ENCODE results near the gene MYH14. TPM values are rescaled to one million over a fixed set of nuclear protein-coding genes. Genes with fewer than 3 reads are reported as not detected.

The MYH14 gene
- total and polyA plus RNA-seq, 10 of the 15 experiments (the other 5 are each of a cell fraction or from before 2014, with no cell fraction given) = 0.06 to 0.69 (median 0.15) TPM; not detected in 4

DNA sequence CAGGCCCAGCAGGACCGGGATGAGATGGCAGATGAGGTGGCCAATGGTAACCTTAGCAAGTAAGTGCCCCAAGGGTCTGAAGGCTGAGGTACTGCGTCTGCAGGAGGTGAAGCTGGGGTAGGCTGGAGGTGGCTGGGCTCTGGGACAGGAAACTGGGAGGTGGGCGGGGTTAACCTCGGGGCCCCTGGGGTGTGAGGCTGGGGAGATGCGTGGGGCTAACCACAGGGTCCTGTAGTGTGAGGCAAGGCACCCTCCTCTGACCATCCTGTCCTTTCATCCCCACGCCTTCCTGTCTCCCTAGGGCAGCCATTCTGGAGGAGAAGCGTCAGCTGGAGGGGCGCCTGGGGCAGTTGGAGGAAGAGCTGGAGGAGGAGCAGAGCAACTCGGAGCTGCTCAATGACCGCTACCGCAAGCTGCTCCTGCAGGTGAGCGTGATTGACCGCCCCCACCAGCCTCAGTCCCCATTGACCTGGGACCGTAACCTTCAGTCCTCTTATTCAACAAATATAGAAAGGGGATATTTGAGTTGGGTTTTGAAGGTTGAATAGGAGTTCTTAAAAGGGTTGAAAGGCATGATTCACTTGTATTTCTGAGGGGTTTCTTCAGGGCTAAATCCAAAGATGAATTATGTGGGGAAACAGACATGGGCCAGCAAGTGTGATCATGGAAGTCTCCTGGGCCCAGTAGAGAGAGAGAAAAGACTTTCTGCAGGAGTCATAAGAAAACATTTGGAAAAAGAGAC, 90.0 kb downstream of the MYH14 start:
- H3K4me3 ChIP-seq = no peak overlapping the region
- RAD21 ChIA-PET (ENCODE audit: unreplicated experiment) = no interaction called here
- H3K9ac ChIP-seq (ENCODE audit: control insufficient read depth, insufficient read depth, low read length) = no peak overlapping the region
- no peaks in the 10 kb centered on the region; the same call in 2 of the 3 replicates for H3K9me3 ChIP-seq (replicated peaks; ENCODE audit: control insufficient read depth, insufficient read depth, low read length)
- intact Hi-C loops (cut with micrococcal nuclease; ENCODE audit: unreplicated experiment) (no loop called here), in situ Hi-C loops (cut with MboI) (no loop called here)
- no peak overlapping the region for H3K27ac ChIP-seq (ENCODE audit: control insufficient read depth, insufficient read depth)
- no peaks in the 10 kb centered on the region for H3K79me2 ChIP-seq (ENCODE audit: control insufficient read depth, insufficient read depth, low read length)
- no peaks in the 10 kb centered on the region for H4K20me1 ChIP-seq (ENCODE audit: control insufficient read depth, insufficient read depth)
- DNase-seq (ENCODE audit: low read depth, low spot score) (no peak), ATAC-seq (no peak), FAIRE-seq (no peak)
- SMC1A ChIA-PET (ENCODE audit: uncharacterized antibody, unreplicated experiment) = no interaction called here
- BruUV-seq (replicated peaks) = no TSS peak
- no peaks in the 10 kb centered on the region for H3K4me1 ChIP-seq (ENCODE audit: control insufficient read depth, insufficient read depth, low read length)
- WGBS (ENCODE audit: insufficient coverage, insufficient replicate concordance, low lambda C conversion rate, missing lambda C conversion rate) = 40% methylated on average over 14 of the region's 14 CpGs
- no peak overlapping the region for H3K4me2 ChIP-seq (ENCODE audit: control insufficient read depth, insufficient read depth)
- no peak overlapping the region for H2AFZ ChIP-seq (ENCODE audit: control insufficient read depth, low read depth, low read length)
- POLR2A ChIA-PET = no interaction called here
- CTCF ChIA-PET = interaction anchor here (0.6 kb wide), 1 partner anchor 74 kb away, joined by 4 read pairs; no protein-coding TSS in a partner anchor
- no peaks in the 10 kb centered on the region for H3K36me3 ChIP-seq (ENCODE audit: control insufficient read depth in 2 of 2, insufficient read depth in 2 of 2, low read length in 1 of 2)
- H3K27me3 ChIP-seq (replicated peaks in 1 of 2; ENCODE audit: control insufficient read depth in 2 of 2, insufficient read depth in 2 of 2, low read length in 1 of 2) = no peaks in the 10 kb centered on the region
- no peak for TF ChIP-seq EGR1 (IDR thresholded peaks at IDR 0.05; ENCODE audit: borderline replicate concordance in 1 of 2, low read depth in 2 of 2, low read length in 2 of 2)
- TF ChIP-seq, protein P1, sequence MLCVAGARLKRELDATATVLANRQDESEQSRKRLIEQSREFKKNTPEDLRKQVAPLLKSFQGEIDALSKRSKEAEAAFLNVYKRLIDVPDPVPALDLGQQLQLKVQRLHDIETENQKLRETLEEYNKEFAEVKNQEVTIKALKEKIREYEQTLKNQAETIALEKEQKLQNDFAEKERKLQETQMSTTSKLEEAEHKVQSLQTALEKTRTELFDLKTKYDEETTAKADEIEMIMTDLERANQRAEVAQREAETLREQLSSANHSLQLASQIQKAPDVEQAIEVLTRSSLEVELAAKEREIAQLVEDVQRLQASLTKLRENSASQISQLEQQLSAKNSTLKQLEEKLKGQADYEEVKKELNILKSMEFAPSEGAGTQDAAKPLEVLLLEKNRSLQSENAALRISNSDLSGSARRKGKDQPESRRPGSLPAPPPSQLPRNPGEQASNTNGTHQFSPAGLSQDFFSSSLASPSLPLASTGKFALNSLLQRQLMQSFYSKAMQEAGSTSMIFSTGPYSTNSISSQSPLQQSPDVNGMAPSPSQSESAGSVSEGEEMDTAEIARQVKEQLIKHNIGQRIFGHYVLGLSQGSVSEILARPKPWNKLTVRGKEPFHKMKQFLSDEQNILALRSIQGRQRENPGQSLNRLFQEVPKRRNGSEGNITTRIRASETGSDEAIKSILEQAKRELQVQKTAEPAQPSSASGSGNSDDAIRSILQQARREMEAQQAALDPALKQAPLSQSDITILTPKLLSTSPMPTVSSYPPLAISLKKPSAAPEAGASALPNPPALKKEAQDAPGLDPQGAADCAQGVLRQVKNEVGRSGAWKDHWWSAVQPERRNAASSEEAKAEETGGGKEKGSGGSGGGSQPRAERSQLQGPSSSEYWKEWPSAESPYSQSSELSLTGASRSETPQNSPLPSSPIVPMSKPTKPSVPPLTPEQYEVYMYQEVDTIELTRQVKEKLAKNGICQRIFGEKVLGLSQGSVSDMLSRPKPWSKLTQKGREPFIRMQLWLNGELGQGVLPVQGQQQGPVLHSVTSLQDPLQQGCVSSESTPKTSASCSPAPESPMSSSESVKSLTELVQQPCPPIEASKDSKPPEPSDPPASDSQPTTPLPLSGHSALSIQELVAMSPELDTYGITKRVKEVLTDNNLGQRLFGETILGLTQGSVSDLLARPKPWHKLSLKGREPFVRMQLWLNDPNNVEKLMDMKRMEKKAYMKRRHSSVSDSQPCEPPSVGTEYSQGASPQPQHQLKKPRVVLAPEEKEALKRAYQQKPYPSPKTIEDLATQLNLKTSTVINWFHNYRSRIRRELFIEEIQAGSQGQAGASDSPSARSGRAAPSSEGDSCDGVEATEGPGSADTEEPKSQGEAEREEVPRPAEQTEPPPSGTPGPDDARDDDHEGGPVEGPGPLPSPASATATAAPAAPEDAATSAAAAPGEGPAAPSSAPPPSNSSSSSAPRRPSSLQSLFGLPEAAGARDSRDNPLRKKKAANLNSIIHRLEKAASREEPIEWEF (IDR thresholded peaks at IDR 0.05; ENCODE audit: insufficient replicate concordance, low read depth, low read length) = no peak
- TF ChIP-seq ZSCAN29 (IDR thresholded peaks at IDR 0.05) = no peak
- TF ChIP-seq MYC (IDR thresholded peaks at IDR 0.05; ENCODE audit: insufficient read depth, insufficient read length, insufficient replicate concordance, low read length, severe bottlenecking) = no peak
- TF ChIP-seq SRF (IDR thresholded peaks at IDR 0.05; ENCODE audit: low read depth in 2 of 2, low read length in 2 of 2) = no peak
- no peak for TF ChIP-seq NFXL1 (IDR thresholded peaks at IDR 0.05; ENCODE audit: borderline replicate concordance)
- TF ChIP-seq POLR2AphosphoS2 (IDR thresholded peaks at IDR 0.05; ENCODE audit: low read depth, low read length) = no peak
- no peak for TF ChIP-seq ZNF384 (IDR thresholded peaks at IDR 0.05; ENCODE audit: borderline replicate concordance, low read depth, low read length)
- TF ChIP-seq SREBF1 (IDR thresholded peaks at IDR 0.05; ENCODE audit: low read length) = no peak

All from GM12878 (cell line).